H9 (cell line): ENCODE measurements around the gene GCHFR. TPM values are rescaled to one million over a fixed set of nuclear protein-coding genes. Genes with fewer than 3 reads are reported as not detected.

Experiments
- DNase-seq: peaks from one replicate; pipeline ENCODE4 v3.0.0-alpha.2; 2017
- H2AFZ ChIP-seq: one replicate; pipeline ENCODE4 v1.6.1; 2013; ENCODE audit warnings: mild to moderate bottlenecking, low read length, control low read depth, moderate library complexity
- H2AK5ac ChIP-seq: 2 replicates; pipeline ENCODE4 v1.6.1; 2013; ENCODE audit warnings: low read length, control low read depth, mixed read lengths; ENCODE audit not compliant: insufficient read length
- H2BK120ac ChIP-seq: one replicate; pipeline ENCODE4 v1.6.1; 2013; ENCODE audit warnings: low read depth, mild to moderate bottlenecking, low read length, control low read depth, inconsistent platforms; ENCODE audit not compliant: poor library complexity, severe bottlenecking
- H2BK12ac ChIP-seq: 2 replicates; pipeline ENCODE4 v1.6.1; 2013; ENCODE audit warnings: low read length, control low read depth, mixed read lengths, low read depth; ENCODE audit not compliant: insufficient read length
- H2BK15ac ChIP-seq: 2 replicates; pipeline ENCODE4 v1.6.1; 2013; ENCODE audit warnings: low read depth, low read length, control low read depth
- H2BK20ac ChIP-seq: one replicate; pipeline ENCODE4 v1.6.1; 2013; ENCODE audit warnings: low read depth, mild to moderate bottlenecking, low read length, control low read depth, inconsistent platforms; ENCODE audit not compliant: poor library complexity, severe bottlenecking
- H2BK5ac ChIP-seq: 2 replicates; pipeline ENCODE4 v1.6.1; 2013; ENCODE audit warnings: low read length, control low read depth, mixed read lengths; ENCODE audit not compliant: insufficient read length
- H3K14ac ChIP-seq: 2 replicates; pipeline ENCODE4 v1.6.1; 2013; ENCODE audit warnings: low read length, control low read depth; ENCODE audit not compliant: insufficient read depth
- H3K18ac ChIP-seq: 2 replicates; pipeline ENCODE4 v1.6.1; 2013; ENCODE audit warnings: low read depth, mild to moderate bottlenecking, mixed read lengths, low read length, control low read depth; ENCODE audit not compliant: insufficient read length
- H3K23ac ChIP-seq: 2 replicates; pipeline ENCODE4 v1.6.1; 2013; ENCODE audit warnings: low read length, control low read depth, mixed read lengths, low read depth; ENCODE audit not compliant: insufficient read length
- H3K23me2 ChIP-seq: 2 replicates; pipeline ENCODE4 v1.6.1; 2013; ENCODE audit warnings: low read depth, mild to moderate bottlenecking, mixed read lengths, low read length, control low read depth; ENCODE audit not compliant: insufficient read length, poor library complexity, severe bottlenecking
- H3K27ac ChIP-seq: 2 replicates; pipeline ENCODE4 v1.5.1; 2013; ENCODE audit warnings: low read length, control low read depth, mixed read lengths, low read depth; ENCODE audit not compliant: insufficient read length
- H3K27me3 ChIP-seq: 2 replicates; pipeline ENCODE4 v1.6.1; 2013; ENCODE audit warnings: low read length, control low read depth, inconsistent platforms; ENCODE audit not compliant: insufficient read depth
- H3K4ac ChIP-seq: 2 replicates; pipeline ENCODE4 v1.6.1; 2013; ENCODE audit warnings: low read depth, mild to moderate bottlenecking, control low read depth, inconsistent platforms, low read length, moderate library complexity
- H3K4me1 ChIP-seq: 2 replicates; pipeline ENCODE4 v1.6.1; 2013; ENCODE audit warnings: low read length, control low read depth, inconsistent platforms; ENCODE audit not compliant: insufficient read depth
- H3K4me2 ChIP-seq: 2 replicates; pipeline ENCODE4 v1.6.1; 2013; ENCODE audit warnings: low read length, control low read depth, mixed read lengths; ENCODE audit not compliant: insufficient read length, insufficient read depth
- H3K56ac ChIP-seq: 2 replicates; pipeline ENCODE4 v1.6.1; 2013; ENCODE audit warnings: low read depth, mild to moderate bottlenecking, mixed read lengths, low read length, control low read depth; ENCODE audit not compliant: insufficient read length
- H3K79me1 ChIP-seq: 2 replicates; pipeline ENCODE4 v1.6.1; 2013; ENCODE audit warnings: low read depth, mild to moderate bottlenecking, moderate library complexity, low read length, control low read depth, inconsistent platforms; ENCODE audit not compliant: insufficient read depth, poor library complexity, severe bottlenecking
- H3K79me2 ChIP-seq: 2 replicates; pipeline ENCODE4 v1.6.1; 2013; ENCODE audit warnings: low read length, control low read depth, inconsistent platforms; ENCODE audit not compliant: insufficient read depth
- H3K9ac ChIP-seq: 2 replicates; pipeline ENCODE4 v1.6.1; 2013; ENCODE audit warnings: low read length, control low read depth, mixed read lengths; ENCODE audit not compliant: insufficient read length; ENCODE audit errors: extremely low read depth
- H3K9me3 ChIP-seq: one replicate; pipeline ENCODE4 v1.6.1; 2013; ENCODE audit warnings: low read depth, low read length, inconsistent platforms; ENCODE audit not compliant: control insufficient read depth
- H3T11ph ChIP-seq: one replicate; pipeline ENCODE4 v1.6.1; 2013; ENCODE audit warnings: mild to moderate bottlenecking, low read length, control low read depth, inconsistent platforms
- H4K20me1 ChIP-seq: one replicate; pipeline ENCODE4 v1.6.1; 2013; ENCODE audit not compliant: control insufficient read depth, insufficient read length, insufficient read depth
- H4K5ac ChIP-seq: 2 replicates; pipeline ENCODE4 v1.6.1; 2013; ENCODE audit warnings: low read depth, mild to moderate bottlenecking, mixed read lengths, low read length, control low read depth; ENCODE audit not compliant: insufficient read length
- H4K8ac ChIP-seq: replicated peaks from 2 replicates; pipeline ENCODE4 v1.6.1; 2013; ENCODE audit warnings: low read length, control low read depth, mixed read lengths, low read depth; ENCODE audit not compliant: insufficient read length
- H4K91ac ChIP-seq: 2 replicates; pipeline ENCODE4 v1.6.1; 2013; ENCODE audit warnings: low read depth, mild to moderate bottlenecking, moderate library complexity, mixed read lengths, low read length, control low read depth; ENCODE audit not compliant: insufficient read length
- H3K27ac Mint-ChIP-seq, 3 experiments: 2 replicates in 2 of 3; 3 replicates in 1 of 3; pipeline ENCODE4 v1.8.0; 2020 to 2021; ENCODE audit warnings: mixed read lengths in 3 of 3, mild to moderate bottlenecking in 1 of 3, moderate library complexity in 1 of 3
- H3K27me3 Mint-ChIP-seq: 2 replicates; pipeline ENCODE4 v1.8.0; 2021; ENCODE audit warnings: low read depth, mild to moderate bottlenecking, moderate library complexity, mixed read lengths
- H3K36me3 Mint-ChIP-seq, 3 experiments: 2 replicates in 2 of 3; 3 replicates in 1 of 3; pipeline ENCODE4 v1.8.0; 2020 to 2021; ENCODE audit warnings: low read depth in 3 of 3, mixed read lengths in 3 of 3; ENCODE audit not compliant: insufficient read depth in 1 of 3
- H3K4me1 Mint-ChIP-seq, 2 experiments: 2 replicates each; pipeline ENCODE4 v1.8.0; 2020; ENCODE audit warnings: mixed read lengths in 2 of 2
- H3K4me3 Mint-ChIP-seq, 2 experiments: 2 replicates in 1 of 2; 3 replicates in 1 of 2; pipeline ENCODE4 v1.8.0; 2020 to 2021; ENCODE audit warnings: mild to moderate bottlenecking in 2 of 2, mixed read lengths in 2 of 2, moderate library complexity in 1 of 2
- H3K9me3 Mint-ChIP-seq, 2 experiments: 2 replicates in 1 of 2; 3 replicates in 1 of 2; pipeline ENCODE4 v1.8.0; 2020; ENCODE audit warnings: mild to moderate bottlenecking in 2 of 2, mixed read lengths in 2 of 2, moderate library complexity in 1 of 2
- WGBS: extraction: QIAGEN DNeasy Blood & Tissue Kit; methylation state at CpG from one replicate; pipeline ENCODE4 v1.1.7; 2013; ENCODE audit warnings: missing lambda C conversion rate, low lambda C conversion rate, mixed read lengths; ENCODE audit not compliant: insufficient read length; ENCODE audit errors: extremely low coverage; 5-methylcytosine and 5-hydroxymethylcytosine counted together
- total RNA-seq: library from RNA; stranded (reverse); gene quantifications from 2 replicates; pipeline ENCODE4 v1.2.1, GENCODE V29; 2021
- TF ChIP-seq, protein P1 (sequence below): fragments of 200-600 bp; sonication (generic); conservative IDR thresholded peaks from 3 replicates; pipeline ENCODE4 v1.8.0; 2021; ENCODE audit warnings: antibody characterized with exemption, mild to moderate bottlenecking

GCHFR gene
- total RNA-seq, 1 experiment from 2014 or later = 37.0 TPM

- no peak for DNase-seq
- Histone ChIP-seq H2AK5ac (no peak within 1 kb of the TSS), H3K4me2 (no peak within 1 kb of the TSS), H2BK5ac (no peak within 1 kb of the TSS), H3K56ac (no peak within 1 kb of the TSS), H3T11ph (no peak within 1 kb of the TSS), H3K4ac (no peak within 1 kb of the TSS), H3K27ac (no peak within 1 kb of the TSS), H4K5ac (no peak within 1 kb of the TSS), H3K27me3 (no peaks in the 10 kb centered on the region), H3K79me2 (no peaks in the 10 kb centered on the region), H3K23me2 (no peaks in the 10 kb centered on the region), H3K9ac (no peak within 1 kb of the TSS), H3K9me3 (no peaks in the 10 kb centered on the region), H4K91ac (no peak within 1 kb of the TSS), H3K14ac (no peak within 1 kb of the TSS; the same call in 1 of the 2 replicates), H4K20me1 (no peaks in the 10 kb centered on the region), H3K4me1 (peaks cover 4% of the 10 kb centered on the region; the same call in 1 of the 2 replicates), H2BK20ac (no peak within 1 kb of the TSS), H4K8ac (no peak within 1 kb of the TSS), H3K23ac (no peak within 1 kb of the TSS), H2BK15ac (no peak within 1 kb of the TSS), H2BK12ac (no peak within 1 kb of the TSS), H3K18ac (no peak within 1 kb of the TSS), H3K79me1 (no peaks in the 10 kb centered on the region), H2AFZ (no peak within 1 kb of the TSS), H2BK120ac (no peak within 1 kb of the TSS)
- no peak within 1 kb of the TSS; a peak in 1 of 5 replicates for H3K4me3 Mint-ChIP-seq
- no CpG with 5 or more reads among the region's 28 CpGs for WGBS
- peak within 1 kb of the TSS; percentile 74 to 83 (median 77); a peak in 6 of 7 replicates for H3K27ac Mint-ChIP-seq
- no peaks in the 10 kb centered on the region; the same call in 1 of the 2 replicates for H3K27me3 Mint-ChIP-seq
- H3K4me1 Mint-ChIP-seq = peaks cover 27% of the 10 kb centered on the region in 2 experiments
- TF ChIP-seq, protein P1, sequence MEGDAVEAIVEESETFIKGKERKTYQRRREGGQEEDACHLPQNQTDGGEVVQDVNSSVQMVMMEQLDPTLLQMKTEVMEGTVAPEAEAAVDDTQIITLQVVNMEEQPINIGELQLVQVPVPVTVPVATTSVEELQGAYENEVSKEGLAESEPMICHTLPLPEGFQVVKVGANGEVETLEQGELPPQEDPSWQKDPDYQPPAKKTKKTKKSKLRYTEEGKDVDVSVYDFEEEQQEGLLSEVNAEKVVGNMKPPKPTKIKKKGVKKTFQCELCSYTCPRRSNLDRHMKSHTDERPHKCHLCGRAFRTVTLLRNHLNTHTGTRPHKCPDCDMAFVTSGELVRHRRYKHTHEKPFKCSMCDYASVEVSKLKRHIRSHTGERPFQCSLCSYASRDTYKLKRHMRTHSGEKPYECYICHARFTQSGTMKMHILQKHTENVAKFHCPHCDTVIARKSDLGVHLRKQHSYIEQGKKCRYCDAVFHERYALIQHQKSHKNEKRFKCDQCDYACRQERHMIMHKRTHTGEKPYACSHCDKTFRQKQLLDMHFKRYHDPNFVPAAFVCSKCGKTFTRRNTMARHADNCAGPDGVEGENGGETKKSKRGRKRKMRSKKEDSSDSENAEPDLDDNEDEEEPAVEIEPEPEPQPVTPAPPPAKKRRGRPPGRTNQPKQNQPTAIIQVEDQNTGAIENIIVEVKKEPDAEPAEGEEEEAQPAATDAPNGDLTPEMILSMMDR = no peak
- peaks cover 3 to 24% (median 6%) of the 10 kb centered on the region in 3 experiments for H3K36me3 Mint-ChIP-seq
- H3K9me3 Mint-ChIP-seq = no peaks in the 10 kb centered on the region
Observed at GRCh38 chr15:40769274-40770146, 5.6 kb downstream of the GCHFR start, which contains the start of gene C15orf62. TSS of gene C15orf62 (plus strand) at chr15:40769980. CDS start at chr15:40770496, 516 bp downstream.
